ENCODE data around the gene HTR4. TPM values are rescaled to one million over a fixed set of nuclear protein-coding genes. Genes with fewer than 3 reads are reported as not detected.

The HTR4 gene
- total RNA-seq, 4 donors from 2014 or later, result 17.6 to 21.3 (median 19.9) TPM

- H3K4me3 ChIP-seq, result no peak overlapping the region
- WGBS, 2 donors (ENCODE audit: low coverage in 1 of 2), result 21 to 28% methylated on average over 2 of the region's 2 CpGs
- no peaks in the 10 kb centered on the region for H3K36me3 ChIP-seq
- TF ChIP-seq POLR2A (IDR thresholded peaks at IDR 0.05) (no peak), POLR2AphosphoS5 (IDR thresholded peaks at IDR 0.05) (no peak), CTCF (IDR thresholded peaks at IDR 0.05) (no peak), EP300 (IDR thresholded peaks at IDR 0.05; ENCODE audit: low read depth) (no peak)
- H3K27ac ChIP-seq, result peak overlapping the region in 2 of 4 donors; percentile 6 to 16
- no peaks in the 10 kb centered on the region for H3K27me3 ChIP-seq
- H3K4me1 ChIP-seq, result peaks cover 0 to 37% (median 21%) of the 10 kb centered on the region in 4 donors
- in situ Hi-C loops (cut with MboI; ENCODE audit: low pct_ligation_motif_present in 1 of 4, low pct_unique_long_range_greater_than_20kb in 1 of 4, low sequenced_read_pairs in 3 of 4), result no loop called here
- H3K9me3 ChIP-seq, result no peaks in the 10 kb centered on the region
- no peak for DNase-seq
- intact Hi-C loops (cut with DNase I; ENCODE audit: low total_unique reads), result no loop called here
These were observed 9.2 kb upstream of the HTR4 start for GRCh38 chr5:148663509-148663908.

GRCh38 chr5:148660346-148660660 is 6.0 kb upstream of the HTR4 start:
- Histone ChIP-seq H3K27ac (peak overlapping the region; percentile 7 to 58 (median 34)), H3K36me3 (no peaks in the 10 kb centered on the region), H3K27me3 (peaks cover 7% of the 10 kb centered on the region), H3K4me1 (peaks cover 0 to 35% (median 19%) of the 10 kb centered on the region in 4 donors), H3K4me3 (no peak overlapping the region), H3K9me3 (no peaks in the 10 kb centered on the region)
- 6 to 34% methylated on average over 5 of the region's 5 CpGs for WGBS, 2 donors (ENCODE audit: low coverage in 1 of 2)
- TF ChIP-seq POLR2A (IDR thresholded peaks at IDR 0.05) (no peak), POLR2AphosphoS5 (IDR thresholded peaks at IDR 0.05) (no peak), CTCF (IDR thresholded peaks at IDR 0.05) (no peak), EP300 (IDR thresholded peaks at IDR 0.05; ENCODE audit: low read depth) (no peak)
- in situ Hi-C loops (cut with MboI; ENCODE audit: low pct_ligation_motif_present in 1 of 4, low pct_unique_long_range_greater_than_20kb in 1 of 4, low sequenced_read_pairs in 3 of 4) (no loop called here), intact Hi-C loops (cut with DNase I; ENCODE audit: low total_unique reads) (no loop called here)
- no peak for DNase-seq

DNA sequence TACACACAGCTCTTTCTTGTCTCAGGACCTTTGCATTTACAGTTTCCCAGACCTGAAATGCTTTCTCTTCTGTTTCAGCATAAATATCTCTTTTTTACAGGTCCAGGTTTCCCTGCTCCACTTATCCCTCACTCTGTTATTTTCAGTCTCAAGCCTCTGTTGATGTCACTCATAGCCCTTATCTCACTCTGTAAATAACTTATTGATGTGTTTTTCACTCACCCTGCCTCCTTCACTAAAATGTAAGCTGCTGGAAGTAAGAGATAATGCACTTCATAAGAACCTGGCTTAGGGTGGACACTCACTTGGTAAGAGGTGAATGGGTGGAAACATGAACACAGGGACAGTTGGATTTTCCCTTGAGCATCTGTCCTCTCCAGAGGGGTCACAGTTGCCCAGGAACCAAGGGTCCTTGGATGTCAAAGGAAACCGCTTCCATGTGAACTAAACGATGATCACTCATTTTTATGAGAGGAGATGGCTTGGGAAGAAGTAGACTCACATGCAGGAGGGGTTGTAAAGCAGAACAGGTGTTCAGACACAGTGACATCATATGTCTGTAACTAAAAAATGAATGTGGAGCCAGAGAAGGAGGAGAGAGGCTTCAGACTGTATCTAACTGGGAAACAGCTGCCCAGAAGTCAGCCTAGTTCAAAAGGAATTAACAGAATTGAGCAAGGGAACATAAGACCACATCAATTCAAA is 5.5 kb upstream of the HTR4 start:
- Histone ChIP-seq H3K4me1 (peaks cover 2 to 34% (median 20%) of the 10 kb centered on the region in 4 donors), H3K27ac (peak overlapping the region; percentile 7 to 58 (median 34)), H3K9me3 (no peaks in the 10 kb centered on the region), H3K27me3 (peaks cover 7% of the 10 kb centered on the region), H3K4me3 (no peak overlapping the region), H3K36me3 (no peaks in the 10 kb centered on the region)
- intact Hi-C loops (cut with DNase I; ENCODE audit: low total_unique reads), result no loop called here
- TF ChIP-seq POLR2A (IDR thresholded peaks at IDR 0.05), result no peak
- TF ChIP-seq POLR2AphosphoS5 (IDR thresholded peaks at IDR 0.05), result no peak
- no peak for TF ChIP-seq EP300 (IDR thresholded peaks at IDR 0.05; ENCODE audit: low read depth)
- no peak for TF ChIP-seq CTCF (IDR thresholded peaks at IDR 0.05)
- DNase-seq, result no peak
- in situ Hi-C loops (cut with MboI; ENCODE audit: low pct_ligation_motif_present in 1 of 4, low pct_unique_long_range_greater_than_20kb in 1 of 4, low sequenced_read_pairs in 3 of 4), result no loop called here
- 23% methylated on average over 2 of the region's 2 CpGs; no CpG with 5 or more reads in 1 of the 2 donors for WGBS, 2 donors (ENCODE audit: low coverage in 1 of 2)

GRCh38 chr5:148653291-148653835 is 964 bp downstream of the HTR4 start:
- intact Hi-C loops (cut with DNase I; ENCODE audit: low total_unique reads) (no loop called here), in situ Hi-C loops (cut with MboI; ENCODE audit: low pct_ligation_motif_present in 1 of 4, low pct_unique_long_range_greater_than_20kb in 1 of 4, low sequenced_read_pairs in 3 of 4) (no loop called here)
- peaks cover 17% of the 10 kb centered on the region for H3K27me3 ChIP-seq
- H3K27ac ChIP-seq, result peak overlapping the region; percentile 79 to 85 (median 82)
- H3K4me1 ChIP-seq, result peaks cover 3 to 6% (median 4%) of the 10 kb centered on the region in 4 donors
- H3K36me3 ChIP-seq, result no peaks in the 10 kb centered on the region
- 64 to 80% methylated on average over 1 to 11 of the region's 11 CpGs for whole genome bisulfite sequencing, 2 donors (ENCODE audit: low coverage in 1 of 2)
- peak overlapping the region; percentile 70 to 83 (median 78) for H3K4me3 ChIP-seq
- H3K9me3 ChIP-seq, result no peaks in the 10 kb centered on the region
- TF ChIP-seq CTCF (IDR thresholded peaks at IDR 0.05) (peak in 1 of 5 experiments; percentile 8), POLR2A (IDR thresholded peaks at IDR 0.05) (no peak)
- DNase-seq, result no peak
